Activated naive CD8-positive, alpha-beta T cell treated with anti-CD3 and anti-CD28 coated beads for 36 hours (primary cell): ENCODE results near the gene FCGBP. TPM values are rescaled to one million over a fixed set of nuclear protein-coding genes. Genes with fewer than 3 reads are reported as not detected.
"Not testable (repeated sequence)": the region's sequence is repeated elsewhere in the genome, so short reads cannot be mapped to it uniquely, and the experiment has no call there.

Experiments
- DNase-seq: peaks from one replicate; pipeline ENCODE4 v3.0.0; 2021
- H3K27ac Mint-ChIP-seq: one replicate; pipeline ENCODE4 v1.8.0; 2022; ENCODE audit warnings: mild to moderate bottlenecking, moderate library complexity, mixed read lengths
- H3K27me3 Mint-ChIP-seq: one replicate; pipeline ENCODE4 v1.8.0; 2022; ENCODE audit warnings: mild to moderate bottlenecking, mixed read lengths
- H3K36me3 Mint-ChIP-seq: one replicate; pipeline ENCODE4 v1.8.0; 2021; ENCODE audit warnings: mild to moderate bottlenecking, mixed read lengths
- H3K4me1 Mint-ChIP-seq: one replicate; pipeline ENCODE4 v1.8.0; 2021; ENCODE audit warnings: mixed read lengths
- H3K4me3 Mint-ChIP-seq: one replicate; pipeline ENCODE4 v1.8.0; 2022; ENCODE audit warnings: mild to moderate bottlenecking, moderate library complexity, mixed read lengths
- H3K9me3 Mint-ChIP-seq: one replicate; pipeline ENCODE4 v1.8.0; 2022; ENCODE audit warnings: mixed read lengths
- total RNA-seq, 2 experiments: library from RNA; stranded (reverse); gene quantifications; one replicate each; pipeline ENCODE4 v1.2.3, GENCODE V29; 2021

Gene FCGBP
- total RNA-seq, 2 experiments from 2014 or later, result 7.0 to 8.0 TPM

- H3K27me3 Mint-ChIP-seq, H3K4me1 Mint-ChIP-seq, H3K27ac Mint-ChIP-seq, H3K4me3 Mint-ChIP-seq, H3K36me3 Mint-ChIP-seq, DNase-seq, H3K9me3 Mint-ChIP-seq: not testable (repeated sequence)
Measured at GRCh38 chr19:39894236-39894606, 40.2 kb downstream of the FCGBP start.

GRCh38 chr19:39893366-39894235 is 40.8 kb downstream of the FCGBP start:
- peak overlapping the region; percentile 9 for H3K4me3 Mint-ChIP-seq
- not testable (repeated sequence) for H3K4me1 Mint-ChIP-seq, H3K9me3 Mint-ChIP-seq, H3K27me3 Mint-ChIP-seq, H3K36me3 Mint-ChIP-seq
- DNase-seq, result peak; percentile 30
- H3K27ac Mint-ChIP-seq, result peak overlapping the region; percentile 64

- H3K36me3 Mint-ChIP-seq, H3K27me3 Mint-ChIP-seq, H3K4me1 Mint-ChIP-seq, H3K4me3 Mint-ChIP-seq, H3K27ac Mint-ChIP-seq, DNase-seq, H3K9me3 Mint-ChIP-seq: not testable (repeated sequence)
Measured at GRCh38 chr19:39892506-39892902, 41.9 kb downstream of the FCGBP start.

- not testable (repeated sequence) for DNase-seq, H3K4me1 Mint-ChIP-seq, H3K27ac Mint-ChIP-seq, H3K36me3 Mint-ChIP-seq, H3K9me3 Mint-ChIP-seq, H3K27me3 Mint-ChIP-seq, H3K4me3 Mint-ChIP-seq
Measured at GRCh38 chr19:39891660-39892505, 42.6 kb downstream of the FCGBP start.

- no peak for DNase-seq
- Mint-ChIP-seq H3K27ac (no peak overlapping the region), H3K4me1 (peaks cover 3% of the 10 kb centered on the region), H3K27me3 (no peaks in the 10 kb centered on the region), H3K4me3 (no peak overlapping the region), H3K36me3 (peaks cover 4% of the 10 kb centered on the region), H3K9me3 (no peaks in the 10 kb centered on the region)
Measured at GRCh38 chr19:39890755-39891551, 43.5 kb downstream of the FCGBP start.

- H3K9me3 Mint-ChIP-seq, H3K4me1 Mint-ChIP-seq, H3K27me3 Mint-ChIP-seq, H3K4me3 Mint-ChIP-seq, DNase-seq, H3K36me3 Mint-ChIP-seq, H3K27ac Mint-ChIP-seq: not testable (repeated sequence)
Measured at GRCh38 chr19:39889872-39890754, 44.3 kb downstream of the FCGBP start.

GRCh38 chr19:39887456-39887951 is 46.9 kb downstream of the FCGBP start:
- not testable (repeated sequence) for H3K4me1 Mint-ChIP-seq, DNase-seq, H3K4me3 Mint-ChIP-seq, H3K27me3 Mint-ChIP-seq, H3K27ac Mint-ChIP-seq, H3K36me3 Mint-ChIP-seq, H3K9me3 Mint-ChIP-seq

- H3K4me1 Mint-ChIP-seq, H3K27ac Mint-ChIP-seq, H3K36me3 Mint-ChIP-seq, H3K9me3 Mint-ChIP-seq, H3K27me3 Mint-ChIP-seq, H3K4me3 Mint-ChIP-seq, DNase-seq: not testable (repeated sequence)
Measured at GRCh38 chr19:39885821-39886554, 48.4 kb downstream of the FCGBP start.

- not testable (repeated sequence) for H3K36me3 Mint-ChIP-seq, H3K9me3 Mint-ChIP-seq, DNase-seq, H3K4me1 Mint-ChIP-seq, H3K27ac Mint-ChIP-seq, H3K27me3 Mint-ChIP-seq, H3K4me3 Mint-ChIP-seq
Measured at GRCh38 chr19:39884721-39885120, 49.7 kb downstream of the FCGBP start.

Other genes starting within 250 kb of the FCGBP start
- gene LGALS14, start 230.2 kb downstream of the FCGBP start, total RNA-seq, result under 1 TPM; 0.39 to 0.70 TPM
- gene CLC, start 196.6 kb downstream of the FCGBP start, total RNA-seq, result not detected
- gene LEUTX, start 155.8 kb downstream of the FCGBP start, total RNA-seq, result not detected
- 1 to 10 TPM; 3.8 to 4.9 TPM for gene DYRK1B, start 100.5 kb downstream of the FCGBP start, total RNA-seq
- 100 to 1,000 TPM; 925 to 936 TPM for gene FBL, start 88.3 kb downstream of the FCGBP start, total RNA-seq
- gene PSMC4, start 36.5 kb upstream of the FCGBP start, total RNA-seq, result 100 to 1,000 TPM; 169 to 170 TPM
- gene ZNF546, start 62.4 kb upstream of the FCGBP start, total RNA-seq, result 1 to 10 TPM; 3.7 to 3.8 TPM
- 10 to 100 TPM; 16.1 to 18.6 TPM for gene ZNF780B, start 121.6 kb upstream of the FCGBP start, total RNA-seq
- 10 to 100 TPM; 12.7 to 16.7 TPM for gene ZNF780A, start 156.3 kb upstream of the FCGBP start, total RNA-seq